ENCODE data around the gene TNFSF13B.

Gene TNFSF13B

GRCh38 chr13:108350579-108350978 lies 81.1 kb downstream of the TNFSF13B start:
- DNase-seq: no peak
- in situ Hi-C loops (cut with HindIII; ENCODE audit: low pct_ligation_motif_present, low sequenced_read_pairs): no loop called here

DNA sequence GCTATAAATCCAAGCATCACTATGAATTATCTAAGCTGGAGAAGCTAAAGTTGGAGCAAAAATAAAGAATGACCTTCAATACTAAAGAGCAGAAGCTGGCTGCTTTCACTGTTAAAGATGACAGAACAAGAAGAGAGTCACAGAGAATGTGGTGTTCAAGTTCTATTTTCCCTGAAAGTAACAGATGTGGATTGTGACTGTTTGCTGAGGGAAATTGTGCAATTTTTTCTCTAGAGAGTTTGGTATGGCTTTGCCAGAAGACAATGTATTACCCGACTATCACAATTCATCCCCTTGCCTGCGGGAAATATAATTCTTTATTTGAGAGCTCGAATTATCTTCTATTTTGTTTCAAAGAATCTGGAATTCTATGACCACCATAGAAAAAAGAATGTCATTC lies 83.1 kb downstream of the TNFSF13B start:
- H3K4me3 ChIP-seq (ENCODE audit: low read depth, low read length): no peak overlapping the region
- no peaks in the 10 kb centered on the region for H3K27me3 ChIP-seq (replicated peaks)
- in situ Hi-C loops (cut with HindIII; ENCODE audit: low pct_ligation_motif_present, low sequenced_read_pairs): no loop called here
- no peak overlapping the region for H3K27ac ChIP-seq
- TF ChIP-seq, protein P1, sequence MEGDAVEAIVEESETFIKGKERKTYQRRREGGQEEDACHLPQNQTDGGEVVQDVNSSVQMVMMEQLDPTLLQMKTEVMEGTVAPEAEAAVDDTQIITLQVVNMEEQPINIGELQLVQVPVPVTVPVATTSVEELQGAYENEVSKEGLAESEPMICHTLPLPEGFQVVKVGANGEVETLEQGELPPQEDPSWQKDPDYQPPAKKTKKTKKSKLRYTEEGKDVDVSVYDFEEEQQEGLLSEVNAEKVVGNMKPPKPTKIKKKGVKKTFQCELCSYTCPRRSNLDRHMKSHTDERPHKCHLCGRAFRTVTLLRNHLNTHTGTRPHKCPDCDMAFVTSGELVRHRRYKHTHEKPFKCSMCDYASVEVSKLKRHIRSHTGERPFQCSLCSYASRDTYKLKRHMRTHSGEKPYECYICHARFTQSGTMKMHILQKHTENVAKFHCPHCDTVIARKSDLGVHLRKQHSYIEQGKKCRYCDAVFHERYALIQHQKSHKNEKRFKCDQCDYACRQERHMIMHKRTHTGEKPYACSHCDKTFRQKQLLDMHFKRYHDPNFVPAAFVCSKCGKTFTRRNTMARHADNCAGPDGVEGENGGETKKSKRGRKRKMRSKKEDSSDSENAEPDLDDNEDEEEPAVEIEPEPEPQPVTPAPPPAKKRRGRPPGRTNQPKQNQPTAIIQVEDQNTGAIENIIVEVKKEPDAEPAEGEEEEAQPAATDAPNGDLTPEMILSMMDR (IDR thresholded peaks at IDR 0.05; ENCODE audit: low read depth, low read length, missing control alignments): no peak
- H3K36me3 ChIP-seq (replicated peaks): no peaks in the 10 kb centered on the region
- no peak for DNase-seq

More at GRCh38 chr13:108350579-108350978, 81.1 kb downstream of the TNFSF13B start:
- Histone ChIP-seq H3K4me3 (ENCODE audit: low read depth, low read length) (no peak overlapping the region), H3K36me3 (replicated peaks) (no peaks in the 10 kb centered on the region), H3K27me3 (replicated peaks) (no peaks in the 10 kb centered on the region), H3K27ac (no peak overlapping the region)
- TF ChIP-seq, protein P1 (IDR thresholded peaks at IDR 0.05; ENCODE audit: low read depth, low read length, missing control alignments): no peak

GRCh38 chr13:108357228-108357627 lies 87.7 kb downstream of the TNFSF13B start:
- TF ChIP-seq, protein P1 (IDR thresholded peaks at IDR 0.05; ENCODE audit: low read depth, low read length, missing control alignments): no peak
- H3K4me3 ChIP-seq (ENCODE audit: low read depth, low read length): no peak overlapping the region
- no peaks in the 10 kb centered on the region for H3K27me3 ChIP-seq (replicated peaks)
- no peak overlapping the region for H3K27ac ChIP-seq
- no peak for DNase-seq
- no peaks in the 10 kb centered on the region for H3K36me3 ChIP-seq (replicated peaks)
- in situ Hi-C loops (cut with HindIII; ENCODE audit: low pct_ligation_motif_present, low sequenced_read_pairs): no loop called here
